Breast epithelium (tissue), 4 donors: ENCODE measurements around the gene ADAMTS17. TPM values are rescaled to one million over a fixed set of nuclear protein-coding genes. Genes with fewer than 3 reads are reported as not detected.

Experiments
- DNase-seq, 2 donors: peaks; one replicate each; pipeline ENCODE4 v3.0.0-alpha.2; 2019; ENCODE audit warnings: low spot score in 2 of 2
- H3K27ac ChIP-seq, 2 donors: fragments of 200-600 bp; sonication (generic) in 1 of 2; one replicate each; pipeline ENCODE4 v1.5.1; 2016 to 2019; ENCODE audit warnings: mild to moderate bottlenecking in 1 of 2
- H3K27me3 ChIP-seq, 2 donors: fragments of 200-600 bp; sonication (generic) in 1 of 2; one replicate each; pipeline versions ENCODE4 v1.5.1 to v1.6.0; 2017 to 2019; ENCODE audit warnings: control low read depth in 1 of 2, mild to moderate bottlenecking in 1 of 2
- H3K36me3 ChIP-seq: fragments of 200-600 bp; one replicate; pipeline ENCODE4 v1.5.1; 2019
- H3K4me1 ChIP-seq, 2 donors: fragments of 200-600 bp; sonication (generic); one replicate each; pipeline ENCODE4 v1.5.1; 2016 to 2019; ENCODE audit warnings: control low read depth in 1 of 2
- H3K4me3 ChIP-seq, 3 donors: fragments of 200-600 bp; sonication (generic); 1 replicate in 2 of 3; 2 replicates in 1 of 3; pipeline ENCODE4 v1.5.1; 2016 to 2019; ENCODE audit warnings: mild to moderate bottlenecking in 3 of 3, moderate library complexity in 2 of 3
- H3K9me3 ChIP-seq, 2 donors: fragments of 200-600 bp; sonication (generic) in 1 of 2; one replicate each; pipeline ENCODE4 v1.5.1; 2016 to 2019; ENCODE audit warnings: control low read depth in 1 of 2
- CTCF ChIP-seq, 3 donors: fragments of 450-650 bp; IDR thresholded peaks; one replicate each; pipeline ENCODE4 v1.5.1; 2016 to 2017; ENCODE audit warnings: antibody characterized with exemption in 3 of 3, mild to moderate bottlenecking in 3 of 3, moderate library complexity in 3 of 3
- POLR2A ChIP-seq: fragments of 450-650 bp; IDR thresholded peaks from one replicate; pipeline ENCODE4 v1.6.1; 2016; ENCODE audit warnings: antibody characterized with exemption, mild to moderate bottlenecking, moderate library complexity
- POLR2AphosphoS5 ChIP-seq, 3 donors: sonication (generic); formaldehyde crosslinking; IDR thresholded peaks; one replicate each; pipeline ENCODE4 v1.6.1; 2017; ENCODE audit warnings: antibody characterized with exemption in 3 of 3
- intact Hi-C: fragments of 100-400 bp; cut with DNase I; formaldehyde crosslinking; loops from one replicate; pipeline ENCODE4 v1.15.1; 2023; ENCODE audit warnings: low total_unique reads
- total RNA-seq, 3 donors: library from RNA; depleted of rRNA; stranded (reverse); fragments of >200 nt; gene quantifications; one replicate each; pipeline ENCODE4 v1.1.0, GENCODE V29; 2016

ADAMTS17 gene
- total RNA-seq, 3 donors from 2014 or later = 5.1 to 8.0 (median 5.9) TPM

GRCh38 chr15:100099976-100100375 is 241.8 kb downstream of the ADAMTS17 start:
- Histone ChIP-seq H3K36me3 (no peaks in the 10 kb centered on the region), H3K27me3 (no peaks in the 10 kb centered on the region), H3K9me3 (no peaks in the 10 kb centered on the region), H3K4me3 (no peak overlapping the region), H3K27ac (no peak overlapping the region), H3K4me1 (no peaks in the 10 kb centered on the region)
- intact Hi-C loops = no loop called here
- TF ChIP-seq POLR2A (no peak), POLR2AphosphoS5 (IDR thresholded peaks at IDR 0.05) (no peak), CTCF (IDR thresholded peaks at IDR 0.05) (no peak)
- DNase-seq = no peak

GRCh38 chr15:100098705-100099104 is 243.1 kb downstream of the ADAMTS17 start:
- Histone ChIP-seq H3K9me3 (no peaks in the 10 kb centered on the region), H3K36me3 (no peaks in the 10 kb centered on the region), H3K27me3 (no peaks in the 10 kb centered on the region), H3K27ac (no peak overlapping the region), H3K4me1 (no peaks in the 10 kb centered on the region), H3K4me3 (no peak overlapping the region)
- TF ChIP-seq POLR2A (no peak), POLR2AphosphoS5 (IDR thresholded peaks at IDR 0.05) (no peak), CTCF (IDR thresholded peaks at IDR 0.05) (no peak)
- intact Hi-C loops = no loop called here
- no peak for DNase-seq

GRCh38 chr15:100097342-100098127 is 244.2 kb downstream of the ADAMTS17 start:
- intact Hi-C loops = no loop called here
- TF ChIP-seq POLR2AphosphoS5 (IDR thresholded peaks at IDR 0.05) (no peak), CTCF (IDR thresholded peaks at IDR 0.05) (no peak), POLR2A (no peak)
- Histone ChIP-seq H3K9me3 (no peaks in the 10 kb centered on the region), H3K36me3 (no peaks in the 10 kb centered on the region), H3K27ac (no peak overlapping the region), H3K4me3 (no peak overlapping the region), H3K4me1 (no peaks in the 10 kb centered on the region), H3K27me3 (no peaks in the 10 kb centered on the region)
- DNase-seq = peak in 1 of 2 donors; percentile 10

GRCh38 chr15:100096700-100097099 is 245.1 kb downstream of the ADAMTS17 start:
- no peak overlapping the region for H3K27ac ChIP-seq
- no peaks in the 10 kb centered on the region for H3K36me3 ChIP-seq
- H3K27me3 ChIP-seq = no peaks in the 10 kb centered on the region
- no peaks in the 10 kb centered on the region for H3K4me1 ChIP-seq
- H3K9me3 ChIP-seq = no peaks in the 10 kb centered on the region
- H3K4me3 ChIP-seq = no peak overlapping the region
- DNase-seq = peak in 1 of 2 donors; percentile 6
- TF ChIP-seq POLR2A (no peak), POLR2AphosphoS5 (IDR thresholded peaks at IDR 0.05) (no peak), CTCF (IDR thresholded peaks at IDR 0.05) (no peak)
- intact Hi-C loops = no loop called here

GRCh38 chr15:100096248-100096600 is 245.6 kb downstream of the ADAMTS17 start:
- H3K36me3 ChIP-seq = no peaks in the 10 kb centered on the region
- intact Hi-C loops = no loop called here
- H3K27me3 ChIP-seq = no peaks in the 10 kb centered on the region
- no peaks in the 10 kb centered on the region for H3K4me1 ChIP-seq
- no peaks in the 10 kb centered on the region for H3K9me3 ChIP-seq
- no peak overlapping the region for H3K27ac ChIP-seq
- peak in 1 of 2 donors; percentile 11 for DNase-seq
- H3K4me3 ChIP-seq = no peak overlapping the region
- TF ChIP-seq CTCF (IDR thresholded peaks at IDR 0.05) (no peak), POLR2AphosphoS5 (IDR thresholded peaks at IDR 0.05) (no peak), POLR2A (no peak)
